ENCODE data around the gene KPNB1. TPM values are rescaled to one million over a fixed set of nuclear protein-coding genes. Genes with fewer than 3 reads are reported as not detected.

KPNB1 gene
- total and polyA plus RNA-seq, 2 of the 8 experiments (the other 6 are each of a cell fraction or from before 2014, with no cell fraction given), result 171 to 625 TPM

DNA sequence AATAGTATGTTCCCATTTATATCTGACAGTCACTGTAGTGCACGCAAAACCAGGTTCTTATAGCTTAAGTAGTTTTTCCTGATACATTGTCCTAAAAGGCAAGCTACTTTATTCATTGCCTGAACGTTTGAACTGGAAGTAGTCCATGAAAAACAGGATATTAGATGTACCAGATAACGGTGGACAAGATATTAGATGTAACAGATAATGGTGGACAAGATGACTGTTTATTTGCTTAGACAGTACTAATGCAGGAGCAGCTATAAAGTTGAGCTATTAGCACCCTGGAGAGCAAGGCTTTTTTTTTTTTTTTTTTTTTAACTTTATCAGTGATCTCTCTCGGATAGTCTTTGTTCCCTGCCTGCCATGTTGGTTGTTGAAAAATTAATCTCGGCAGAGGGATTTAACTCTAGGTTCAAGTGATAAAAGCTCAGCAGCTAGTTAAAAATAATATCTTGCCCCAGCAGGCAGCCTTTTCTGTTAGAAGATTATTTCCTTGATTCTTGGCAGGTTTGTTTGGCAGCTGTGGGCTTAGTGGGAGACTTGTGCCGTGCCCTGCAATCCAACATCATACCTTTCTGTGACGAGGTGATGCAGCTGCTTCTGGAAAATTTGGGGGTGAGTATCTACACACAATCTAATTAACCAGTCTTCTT is 26.9 kb downstream of the KPNB1 start:
- no peak overlapping the region for H3K27ac ChIP-seq (ENCODE audit: low read depth, low read length)
- TF ChIP-seq EGR1 (IDR thresholded peaks at IDR 0.05; ENCODE audit: borderline replicate concordance, low read depth, low read length), result no peak
- no peak for TF ChIP-seq NANOG (IDR thresholded peaks at IDR 0.05; ENCODE audit: insufficient read depth, low read depth, low read length, poor library complexity, severe bottlenecking)
- TF ChIP-seq JUND (IDR thresholded peaks at IDR 0.05; ENCODE audit: low read length), result no peak
- TF ChIP-seq, protein P1, sequence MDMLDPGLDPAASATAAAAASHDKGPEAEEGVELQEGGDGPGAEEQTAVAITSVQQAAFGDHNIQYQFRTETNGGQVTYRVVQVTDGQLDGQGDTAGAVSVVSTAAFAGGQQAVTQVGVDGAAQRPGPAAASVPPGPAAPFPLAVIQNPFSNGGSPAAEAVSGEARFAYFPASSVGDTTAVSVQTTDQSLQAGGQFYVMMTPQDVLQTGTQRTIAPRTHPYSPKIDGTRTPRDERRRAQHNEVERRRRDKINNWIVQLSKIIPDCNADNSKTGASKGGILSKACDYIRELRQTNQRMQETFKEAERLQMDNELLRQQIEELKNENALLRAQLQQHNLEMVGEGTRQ (IDR thresholded peaks at IDR 0.05; ENCODE audit: low read length), result no peak
- no peak for TF ChIP-seq RXRA (IDR thresholded peaks at IDR 0.05; ENCODE audit: insufficient read depth, low read depth, low read length)
- no peak for TF ChIP-seq E2F6 (IDR thresholded peaks at IDR 0.05)
- no peak for TF ChIP-seq POLR2A (IDR thresholded peaks at IDR 0.05; ENCODE audit: control extremely low read depth in 1 of 2, low read depth in 2 of 2, low read length in 2 of 2)
- TF ChIP-seq ZNF274 (IDR thresholded peaks at IDR 0.05; ENCODE audit: borderline replicate concordance, extremely low read depth, low read length), result no peak
- no peak for TF ChIP-seq CHD2 (IDR thresholded peaks at IDR 0.05; ENCODE audit: low read length)
- TF ChIP-seq RAD21 (IDR thresholded peaks at IDR 0.05 in 1 of 2, conservative IDR thresholded peaks at IDR 0.05 in 1 of 2; ENCODE audit: low read depth in 2 of 2, low read length in 2 of 2), result no peak
- TF ChIP-seq NRF1 (IDR thresholded peaks at IDR 0.05; ENCODE audit: low read depth, low read length), result no peak

More for the DNA sequence above, 26.9 kb downstream of the KPNB1 start:
- no peak overlapping the region for H3K14ac ChIP-seq (ENCODE audit: insufficient read length)
- H3K4me2 ChIP-seq (ENCODE audit: insufficient read depth in 1 of 2, low read depth in 2 of 2, low read length in 2 of 2), result no peak overlapping the region
- no peak overlapping the region for H2BK120ac ChIP-seq (replicated peaks; ENCODE audit: low read depth, low read length)
- H2BK15ac ChIP-seq (ENCODE audit: low read length), result no peak overlapping the region
- no peak overlapping the region for H4K5ac ChIP-seq (ENCODE audit: insufficient read length, low read depth, low read length)
- H2AFZ ChIP-seq (ENCODE audit: low read length), result no peak overlapping the region
- no peak overlapping the region for H3K4me3 ChIP-seq (ENCODE audit: extremely low read depth in 1 of 4, insufficient read depth in 2 of 4, low read depth in 3 of 4, low read length in 4 of 4)
- FAIRE-seq (no peak), DNase-seq (ENCODE audit: low read depth in 1 of 2, low spot score in 2 of 2) (no peak)
- H3K9me3 ChIP-seq (ENCODE audit: insufficient read depth in 2 of 2, low read depth in 1 of 2, low read length in 1 of 2), result no peaks in the 10 kb centered on the region
- no peak overlapping the region for H3K56ac ChIP-seq (replicated peaks; ENCODE audit: insufficient read length, low read depth, low read length)
- H2BK20ac ChIP-seq (ENCODE audit: low read length), result no peak overlapping the region
- peaks cover 75 to 99% (median 94%) of the 10 kb centered on the region in 4 experiments for H3K36me3 ChIP-seq (ENCODE audit: control insufficient read depth in 2 of 4, insufficient read depth in 4 of 4, low read length in 3 of 4)
- no peak overlapping the region for H3K23ac ChIP-seq (ENCODE audit: insufficient read length)
- no peak overlapping the region for H2AK5ac ChIP-seq (ENCODE audit: low read depth, low read length)
- H3K9ac ChIP-seq (replicated peaks in 1 of 4; ENCODE audit: extremely low read depth in 1 of 4, low read depth in 3 of 4, low read length in 3 of 4), result no peak overlapping the region
- ChIA-PET POLR2A (ENCODE audit: partially characterized antibody) (interaction anchor here (1.2 to 46.3 kb wide), 4 partner anchors 5 to 68 kb away, joined by 3 to 1575 read pairs (median 789); partner anchors contain the start of genes KPNB1 and TBKBP1), CTCF (ENCODE audit: partially characterized antibody) (interaction anchor here (1.4 to 10.3 kb wide), 3 partner anchors 12 to 69 kb away, joined by 3 to 107 read pairs (median 4); no protein-coding TSS in a partner anchor)
- no peaks in the 10 kb centered on the region for H3K4me1 ChIP-seq (replicated peaks in 1 of 4; ENCODE audit: control insufficient read depth in 3 of 4, insufficient read depth in 4 of 4, low read length in 3 of 4)
- H4K20me1 ChIP-seq (replicated peaks in 1 of 2; ENCODE audit: control insufficient read depth in 1 of 2, insufficient read depth in 2 of 2, low read length in 2 of 2), result peaks cover 3 to 18% of the 10 kb centered on the region in 2 experiments
- H4K91ac ChIP-seq (replicated peaks; ENCODE audit: insufficient read length, low read length), result no peak overlapping the region
- 92% methylated on average over 7 of the region's 7 CpGs; no CpG with 5 or more reads in 1 of the 2 experiments for WGBS, 2 experiments (ENCODE audit: extremely low coverage in 1 of 2, insufficient coverage in 1 of 2, insufficient read length in 1 of 2, insufficient replicate concordance in 2 of 2, low coverage in 1 of 2, low lambda C conversion rate in 2 of 2, missing lambda C conversion rate in 1 of 2)
- H3K4ac ChIP-seq (replicated peaks; ENCODE audit: insufficient read length, low read depth, low read length), result no peak overlapping the region
- no peaks in the 10 kb centered on the region; a peak in 1 of 7 replicates for H3K27me3 ChIP-seq (replicated peaks in 1 of 4; ENCODE audit: control insufficient read depth in 3 of 4, extremely low read depth in 1 of 4, insufficient read depth in 3 of 4, low read length in 3 of 4)
- H4K8ac ChIP-seq (ENCODE audit: extremely low read depth, insufficient read depth, low read length), result no peak overlapping the region
- 0 out of 4 replicates have a peak, but pooled peaks cover 0 to 8% of the 10 kb centered on the region in 2 experiments for H3K79me2 ChIP-seq (ENCODE audit: control insufficient read depth in 1 of 2, insufficient read depth in 2 of 2, low read length in 2 of 2)
- H2BK5ac ChIP-seq (ENCODE audit: low read depth, low read length), result no peak overlapping the region
- H2BK12ac ChIP-seq (ENCODE audit: low read depth, low read length), result no peak overlapping the region
- H3K79me1 ChIP-seq (ENCODE audit: low read depth, low read length), result no peaks in the 10 kb centered on the region; the same call in none of the 2 replicates
- no peak overlapping the region for H3K18ac ChIP-seq (ENCODE audit: extremely low read depth, low read length)
- H3K23me2 ChIP-seq (ENCODE audit: low read depth, low read length), result no peaks in the 10 kb centered on the region
